Loucy (cell line): Measurements from ENCODE around the gene ANKRD65.

Source experiments
- H2AFZ ChIP-seq: fragments of 200-600 bp; sonication (generic); 2 replicates; pipeline ENCODE4 v1.6.0; 2016; ENCODE audit warnings: antibody characterized with exemption, mild to moderate bottlenecking, low read length, moderate library complexity
- H3F3A ChIP-seq: fragments of 200-600 bp; 2 replicates; pipeline ENCODE4 v1.6.0; 2016; ENCODE audit warnings: antibody characterized with exemption, low read depth, mild to moderate bottlenecking
- H3K27me3 ChIP-seq: fragments of 200-600 bp; sonication (generic); 2 replicates; pipeline ENCODE4 v1.6.1; 2014; ENCODE audit warnings: low read length, mild to moderate bottlenecking; ENCODE audit not compliant: insufficient read depth, poor library complexity, severe bottlenecking
- H3K36me3 ChIP-seq: fragments of 200-600 bp; sonication (generic); 2 replicates; pipeline ENCODE4 v1.6.1; 2016; ENCODE audit warnings: low read length; ENCODE audit not compliant: insufficient read depth
- H3K4me1 ChIP-seq: fragments of 200-600 bp; sonication (generic); 2 replicates; pipeline ENCODE4 v1.5.1; 2014; ENCODE audit warnings: low read length, mild to moderate bottlenecking; ENCODE audit not compliant: insufficient read depth, poor library complexity, severe bottlenecking
- H3K4me2 ChIP-seq: fragments of 200-600 bp; sonication (generic); 2 replicates; pipeline ENCODE4 v1.6.0; 2014; ENCODE audit warnings: antibody characterized with exemption, low read length, low read depth, mild to moderate bottlenecking; ENCODE audit not compliant: poor library complexity, severe bottlenecking
- H3K4me3 ChIP-seq: fragments of 200-600 bp; sonication (generic); 2 replicates; pipeline ENCODE4 v1.5.1; 2014; ENCODE audit warnings: low read length, mild to moderate bottlenecking, mixed read lengths; ENCODE audit not compliant: poor library complexity, severe bottlenecking
- H3K79me2 ChIP-seq: fragments of 200-600 bp; sonication (generic); 2 replicates; pipeline ENCODE4 v1.6.1; 2014; ENCODE audit warnings: low read length; ENCODE audit not compliant: insufficient read depth
- H3K9ac ChIP-seq: fragments of 200-600 bp; sonication (generic); 2 replicates; pipeline ENCODE4 v1.6.0; 2014; ENCODE audit warnings: mild to moderate bottlenecking, low read depth, low read length, moderate library complexity; ENCODE audit not compliant: poor library complexity, severe bottlenecking
- H3K9me2 ChIP-seq: fragments of 200-600 bp; sonication (generic); replicated peaks from 2 replicates; pipeline ENCODE4 v1.6.1; 2016; ENCODE audit warnings: low read depth, low read length, mixed read lengths
- H3K9me3 ChIP-seq: fragments of 200-600 bp; sonication (generic); 2 replicates; pipeline ENCODE4 v1.6.1; 2014; ENCODE audit warnings: mild to moderate bottlenecking, antibody characterized with exemption, low read length, low read depth; ENCODE audit not compliant: insufficient read depth
- H4K20me1 ChIP-seq: fragments of 200-600 bp; sonication (generic); 2 replicates; pipeline ENCODE4 v1.6.0; 2014; ENCODE audit warnings: antibody characterized with exemption, low read length, mild to moderate bottlenecking; ENCODE audit not compliant: insufficient read depth, poor library complexity, severe bottlenecking
- CTCF ChIP-seq: fragments of 200-600 bp; sonication (generic); conservative IDR thresholded peaks from 2 replicates; pipeline ENCODE4 v1.5.1; 2014; ENCODE audit warnings: mild to moderate bottlenecking, antibody characterized with exemption, low read length
- EZH2phosphoT487 ChIP-seq: fragments of 200-600 bp; IDR thresholded peaks from 2 replicates; pipeline ENCODE4 v1.6.1; 2018; ENCODE audit warnings: antibody characterized with exemption, mild to moderate bottlenecking, moderate library complexity, borderline replicate concordance

The ANKRD65 gene

GRCh38 chr1:1438531-1439381 lies 17.7 kb upstream of the ANKRD65 start:
- Histone ChIP-seq H3K9ac (peak overlapping the region; percentile 67), H3K79me2 (no peaks in the 10 kb centered on the region), H3F3A (no peaks in the 10 kb centered on the region), H3K36me3 (no peaks in the 10 kb centered on the region), H3K9me3 (no peaks in the 10 kb centered on the region), H3K4me2 (peak overlapping the region; percentile 74), H4K20me1 (no peaks in the 10 kb centered on the region), H2AFZ (no peak overlapping the region), H3K4me1 (peaks cover 25% of the 10 kb centered on the region), H3K4me3 (peak overlapping the region; percentile 59), H3K9me2 (no peaks in the 10 kb centered on the region), H3K27me3 (no peaks in the 10 kb centered on the region)
- no peak for TF ChIP-seq CTCF
- TF ChIP-seq EZH2phosphoT487: no peak

- Histone ChIP-seq H3K4me2 (peak overlapping the region; percentile 74), H2AFZ (no peak overlapping the region), H3K36me3 (no peaks in the 10 kb centered on the region), H3K4me3 (peak overlapping the region; percentile 59), H3K9me3 (no peaks in the 10 kb centered on the region), H3F3A (no peaks in the 10 kb centered on the region), H3K79me2 (no peaks in the 10 kb centered on the region), H3K9ac (peak overlapping the region; percentile 67), H3K4me1 (peaks cover 25% of the 10 kb centered on the region), H3K9me2 (no peaks in the 10 kb centered on the region), H4K20me1 (no peaks in the 10 kb centered on the region), H3K27me3 (no peaks in the 10 kb centered on the region)
- TF ChIP-seq CTCF: peak; percentile 27; the same call in 1 of the 2 replicates
- no peak for TF ChIP-seq EZH2phosphoT487
Observed at GRCh38 chr1:1437904-1438376, 16.9 kb upstream of the ANKRD65 start.

GRCh38 chr1:1437033-1437903 lies 16.2 kb upstream of the ANKRD65 start:
- H3K4me1 ChIP-seq: peaks cover 25% of the 10 kb centered on the region
- no peaks in the 10 kb centered on the region for H3K36me3 ChIP-seq
- H3K79me2 ChIP-seq: no peaks in the 10 kb centered on the region
- H3K4me3 ChIP-seq: peak overlapping the region; percentile 59
- H3K4me2 ChIP-seq: peak overlapping the region; percentile 74
- H3K9me3 ChIP-seq: no peaks in the 10 kb centered on the region
- H3F3A ChIP-seq: no peaks in the 10 kb centered on the region
- no peaks in the 10 kb centered on the region for H3K9me2 ChIP-seq
- no peaks in the 10 kb centered on the region for H4K20me1 ChIP-seq
- H3K27me3 ChIP-seq: no peaks in the 10 kb centered on the region
- no peak for TF ChIP-seq EZH2phosphoT487
- TF ChIP-seq CTCF: no peak
- peak overlapping the region; percentile 67 for H3K9ac ChIP-seq
- H2AFZ ChIP-seq: no peak overlapping the region
